ENCODE data around the gene PDCD11. TPM values are rescaled to one million over a fixed set of nuclear protein-coding genes. Genes with fewer than 3 reads are reported as not detected.

The PDCD11 gene
- total and polyA plus RNA-seq, 4 donors = 8.3 to 20.9 (median 9.8) TPM

DNA sequence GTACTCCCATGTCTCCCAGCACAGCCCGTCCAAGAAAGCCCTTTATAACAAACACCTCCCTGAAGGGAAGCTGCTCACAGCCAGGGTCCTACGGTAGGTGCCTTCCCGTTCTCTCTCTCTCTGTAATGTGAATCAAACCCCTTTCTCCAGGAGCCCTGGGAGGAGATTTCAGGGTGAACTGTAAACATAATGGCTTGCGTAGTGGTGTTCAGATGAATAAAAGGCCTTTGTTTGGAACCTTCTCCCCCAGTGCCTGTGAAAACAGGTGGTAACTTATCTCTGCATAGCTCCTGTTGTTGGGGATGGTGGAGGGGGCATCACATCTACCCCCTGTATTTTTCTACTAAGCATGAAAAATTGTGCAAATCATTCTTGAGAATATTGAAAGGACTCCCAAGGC is 43.4 kb downstream of the PDCD11 start:
- Histone ChIP-seq H3K9ac (ENCODE audit: low read depth in 1 of 2, low read length in 2 of 2) (no peak overlapping the region), H3K9me3 (ENCODE audit: control insufficient read depth in 4 of 4, low read length in 3 of 4) (no peaks in the 10 kb centered on the region), H3K27me3 (ENCODE audit: control insufficient read depth in 4 of 4, insufficient read depth in 4 of 4, low read length in 3 of 4) (no peaks in the 10 kb centered on the region), H3K36me3 (ENCODE audit: control insufficient read depth in 4 of 4, insufficient read depth in 3 of 4, low read depth in 1 of 4, low read length in 3 of 4) (peaks cover 9 to 84% (median 54%) of the 10 kb centered on the region in 4 donors), H3K4me1 (ENCODE audit: control insufficient read depth in 4 of 4, insufficient read depth in 4 of 4, low read length in 3 of 4) (no peaks in the 10 kb centered on the region), H3K4me3 (ENCODE audit: low read depth in 1 of 3, low read length in 3 of 3) (no peak overlapping the region), H3K27ac (ENCODE audit: low read depth in 1 of 2, low read length in 2 of 2) (no peak overlapping the region)
- TF ChIP-seq FOXA2 (IDR thresholded peaks at IDR 0.05) (no peak), RXRA (IDR thresholded peaks at IDR 0.05) (no peak), FOXA1 (IDR thresholded peaks at IDR 0.05) (no peak)
- TF ChIP-seq, protein P1, sequence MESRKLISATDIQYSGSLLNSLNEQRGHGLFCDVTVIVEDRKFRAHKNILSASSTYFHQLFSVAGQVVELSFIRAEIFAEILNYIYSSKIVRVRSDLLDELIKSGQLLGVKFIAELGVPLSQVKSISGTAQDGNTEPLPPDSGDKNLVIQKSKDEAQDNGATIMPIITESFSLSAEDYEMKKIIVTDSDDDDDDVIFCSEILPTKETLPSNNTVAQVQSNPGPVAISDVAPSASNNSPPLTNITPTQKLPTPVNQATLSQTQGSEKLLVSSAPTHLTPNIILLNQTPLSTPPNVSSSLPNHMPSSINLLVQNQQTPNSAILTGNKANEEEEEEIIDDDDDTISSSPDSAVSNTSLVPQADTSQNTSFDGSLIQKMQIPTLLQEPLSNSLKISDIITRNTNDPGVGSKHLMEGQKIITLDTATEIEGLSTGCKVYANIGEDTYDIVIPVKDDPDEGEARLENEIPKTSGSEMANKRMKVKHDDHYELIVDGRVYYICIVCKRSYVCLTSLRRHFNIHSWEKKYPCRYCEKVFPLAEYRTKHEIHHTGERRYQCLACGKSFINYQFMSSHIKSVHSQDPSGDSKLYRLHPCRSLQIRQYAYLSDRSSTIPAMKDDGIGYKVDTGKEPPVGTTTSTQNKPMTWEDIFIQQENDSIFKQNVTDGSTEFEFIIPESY (IDR thresholded peaks at IDR 0.05) = no peak
- 97% methylated on average over 4 of the region's 4 CpGs for WGBS
- DNase-seq (ENCODE audit: low spot score) = no peak

DNA sequence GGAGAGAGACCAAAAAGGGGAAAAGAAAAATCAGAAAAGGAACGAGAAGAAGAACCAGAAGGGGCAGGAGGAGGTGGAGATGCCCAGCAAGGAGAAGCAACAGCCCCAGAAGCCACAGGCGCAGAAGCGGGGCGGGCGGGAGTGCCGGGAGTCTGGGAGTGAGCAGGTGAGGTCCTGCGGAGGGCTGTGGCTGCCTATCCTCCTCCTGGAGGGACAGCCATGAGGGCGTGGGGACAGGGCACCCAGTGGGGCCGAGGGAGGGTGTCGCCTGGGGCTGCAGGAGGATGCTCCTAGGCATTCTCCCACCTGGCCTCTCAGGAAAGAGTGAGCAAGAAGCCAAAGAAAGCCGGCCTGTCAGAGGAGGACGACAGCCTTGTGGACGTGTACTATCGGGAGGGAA is 44.0 kb downstream of the PDCD11 start:
- no peak for DNase-seq (ENCODE audit: low spot score)
- H3K4me3 ChIP-seq (ENCODE audit: low read depth in 1 of 3, low read length in 3 of 3) = no peak overlapping the region
- no peaks in the 10 kb centered on the region for H3K9me3 ChIP-seq (ENCODE audit: control insufficient read depth in 4 of 4, low read length in 3 of 4)
- peaks cover 9 to 89% (median 58%) of the 10 kb centered on the region in 4 donors for H3K36me3 ChIP-seq (ENCODE audit: control insufficient read depth in 4 of 4, insufficient read depth in 3 of 4, low read depth in 1 of 4, low read length in 3 of 4)
- WGBS = 97% methylated on average over 14 of the region's 14 CpGs
- H3K9ac ChIP-seq (ENCODE audit: low read depth in 1 of 2, low read length in 2 of 2) = no peak overlapping the region
- TF ChIP-seq GABPA (IDR thresholded peaks at IDR 0.05 in 1 of 2, conservative IDR thresholded peaks at IDR 0.05 in 1 of 2) (no peak), RAD21 (IDR thresholded peaks at IDR 0.05) (no peak), TAF1 (conservative IDR thresholded peaks at IDR 0.05) (no peak), RXRA (IDR thresholded peaks at IDR 0.05) (no peak), SP1 (IDR thresholded peaks at IDR 0.05) (no peak), HNF4A (conservative IDR thresholded peaks at IDR 0.05) (no peak), EGR1 (IDR thresholded peaks at IDR 0.05; ENCODE audit: low read depth in 2 of 2) (no peak)
- TF ChIP-seq, protein P1 (IDR thresholded peaks at IDR 0.05) = no peak
- TF ChIP-seq, protein P2, sequence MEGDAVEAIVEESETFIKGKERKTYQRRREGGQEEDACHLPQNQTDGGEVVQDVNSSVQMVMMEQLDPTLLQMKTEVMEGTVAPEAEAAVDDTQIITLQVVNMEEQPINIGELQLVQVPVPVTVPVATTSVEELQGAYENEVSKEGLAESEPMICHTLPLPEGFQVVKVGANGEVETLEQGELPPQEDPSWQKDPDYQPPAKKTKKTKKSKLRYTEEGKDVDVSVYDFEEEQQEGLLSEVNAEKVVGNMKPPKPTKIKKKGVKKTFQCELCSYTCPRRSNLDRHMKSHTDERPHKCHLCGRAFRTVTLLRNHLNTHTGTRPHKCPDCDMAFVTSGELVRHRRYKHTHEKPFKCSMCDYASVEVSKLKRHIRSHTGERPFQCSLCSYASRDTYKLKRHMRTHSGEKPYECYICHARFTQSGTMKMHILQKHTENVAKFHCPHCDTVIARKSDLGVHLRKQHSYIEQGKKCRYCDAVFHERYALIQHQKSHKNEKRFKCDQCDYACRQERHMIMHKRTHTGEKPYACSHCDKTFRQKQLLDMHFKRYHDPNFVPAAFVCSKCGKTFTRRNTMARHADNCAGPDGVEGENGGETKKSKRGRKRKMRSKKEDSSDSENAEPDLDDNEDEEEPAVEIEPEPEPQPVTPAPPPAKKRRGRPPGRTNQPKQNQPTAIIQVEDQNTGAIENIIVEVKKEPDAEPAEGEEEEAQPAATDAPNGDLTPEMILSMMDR (IDR thresholded peaks at IDR 0.05; ENCODE audit: low read depth, low read length, missing input control) = no peak
- TF ChIP-seq, protein P3, sequence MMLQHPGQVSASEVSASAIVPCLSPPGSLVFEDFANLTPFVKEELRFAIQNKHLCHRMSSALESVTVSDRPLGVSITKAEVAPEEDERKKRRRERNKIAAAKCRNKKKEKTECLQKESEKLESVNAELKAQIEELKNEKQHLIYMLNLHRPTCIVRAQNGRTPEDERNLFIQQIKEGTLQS (IDR thresholded peaks at IDR 0.05) = no peak
- TF ChIP-seq, protein P4, sequence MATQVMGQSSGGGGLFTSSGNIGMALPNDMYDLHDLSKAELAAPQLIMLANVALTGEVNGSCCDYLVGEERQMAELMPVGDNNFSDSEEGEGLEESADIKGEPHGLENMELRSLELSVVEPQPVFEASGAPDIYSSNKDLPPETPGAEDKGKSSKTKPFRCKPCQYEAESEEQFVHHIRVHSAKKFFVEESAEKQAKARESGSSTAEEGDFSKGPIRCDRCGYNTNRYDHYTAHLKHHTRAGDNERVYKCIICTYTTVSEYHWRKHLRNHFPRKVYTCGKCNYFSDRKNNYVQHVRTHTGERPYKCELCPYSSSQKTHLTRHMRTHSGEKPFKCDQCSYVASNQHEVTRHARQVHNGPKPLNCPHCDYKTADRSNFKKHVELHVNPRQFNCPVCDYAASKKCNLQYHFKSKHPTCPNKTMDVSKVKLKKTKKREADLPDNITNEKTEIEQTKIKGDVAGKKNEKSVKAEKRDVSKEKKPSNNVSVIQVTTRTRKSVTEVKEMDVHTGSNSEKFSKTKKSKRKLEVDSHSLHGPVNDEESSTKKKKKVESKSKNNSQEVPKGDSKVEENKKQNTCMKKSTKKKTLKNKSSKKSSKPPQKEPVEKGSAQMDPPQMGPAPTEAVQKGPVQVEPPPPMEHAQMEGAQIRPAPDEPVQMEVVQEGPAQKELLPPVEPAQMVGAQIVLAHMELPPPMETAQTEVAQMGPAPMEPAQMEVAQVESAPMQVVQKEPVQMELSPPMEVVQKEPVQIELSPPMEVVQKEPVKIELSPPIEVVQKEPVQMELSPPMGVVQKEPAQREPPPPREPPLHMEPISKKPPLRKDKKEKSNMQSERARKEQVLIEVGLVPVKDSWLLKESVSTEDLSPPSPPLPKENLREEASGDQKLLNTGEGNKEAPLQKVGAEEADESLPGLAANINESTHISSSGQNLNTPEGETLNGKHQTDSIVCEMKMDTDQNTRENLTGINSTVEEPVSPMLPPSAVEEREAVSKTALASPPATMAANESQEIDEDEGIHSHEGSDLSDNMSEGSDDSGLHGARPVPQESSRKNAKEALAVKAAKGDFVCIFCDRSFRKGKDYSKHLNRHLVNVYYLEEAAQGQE (IDR thresholded peaks at IDR 0.05) = no peak
- TF ChIP-seq, protein P5, sequence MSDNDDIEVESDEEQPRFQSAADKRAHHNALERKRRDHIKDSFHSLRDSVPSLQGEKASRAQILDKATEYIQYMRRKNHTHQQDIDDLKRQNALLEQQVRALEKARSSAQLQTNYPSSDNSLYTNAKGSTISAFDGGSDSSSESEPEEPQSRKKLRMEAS (IDR thresholded peaks at IDR 0.05) = no peak
- H3K27me3 ChIP-seq (ENCODE audit: control insufficient read depth in 4 of 4, insufficient read depth in 4 of 4, low read length in 3 of 4) = no peaks in the 10 kb centered on the region
- H3K4me1 ChIP-seq (ENCODE audit: control insufficient read depth in 4 of 4, insufficient read depth in 4 of 4, low read length in 3 of 4) = no peaks in the 10 kb centered on the region
- no peak overlapping the region for H3K27ac ChIP-seq (ENCODE audit: low read depth in 1 of 2, low read length in 2 of 2)

Data from liver (tissue), 9 donors.